ENCODE data around the gene SLC15A4.

- no peak for TF ChIP-seq POLR2A (IDR thresholded peaks at IDR 0.05; ENCODE audit: low read depth, low read length)
- TF ChIP-seq SMC3 (IDR thresholded peaks at IDR 0.05; ENCODE audit: low read depth, low read length) = no peak
- no peak for TF ChIP-seq CHD1 (IDR thresholded peaks at IDR 0.05; ENCODE audit: low read depth, low read length)
Measured at GRCh38 chr12:128786741-128787391, 36.9 kb downstream of the SLC15A4 start.

All from IMR-90 (cell line).